Adipose tissue (tissue), 3 donors: Measurements from ENCODE around the gene PI4KB. TPM values are rescaled to one million over a fixed set of nuclear protein-coding genes. Genes with fewer than 3 reads are reported as not detected.
"Not testable (repeated sequence)": the region's sequence is repeated elsewhere in the genome, so short reads cannot be mapped to it uniquely, and the experiment has no call there.

Experiments
- H3K27ac ChIP-seq: one replicate; pipeline ENCODE4 v1.5.1; 2013; ENCODE audit warnings: low read depth, low read length
- WGBS, 3 donors: extraction: QIAGEN DNeasy Blood & Tissue Kit; methylation state at CpG; one replicate each; pipeline ENCODE4 v1.1.7; 2013; 5-methylcytosine and 5-hydroxymethylcytosine counted together
- polyA plus RNA-seq, 3 donors: library from polyadenylated mRNA; stranded (reverse); fragments of 200-250 nt; gene quantifications; one replicate each; pipeline ENCODE4 v1.2.3, GENCODE V29; 2013
- donor health status: healthy with polysubstance abuse.
- donor health status: Bipolar disorder and iron deficiency.
- donor health status: healthy.

Gene PI4KB
- polyA plus RNA-seq, 3 donors = 24.5 to 55.2 (median 46.7) TPM

GRCh38 chr1:151287767-151288500, 39.3 kb downstream of the PI4KB start:
- H3K27ac ChIP-seq = no peak overlapping the region
- 91 to 95% (median 93%) methylated on average over 21 to 22 of the region's 22 CpGs for WGBS, 3 donors

DNA sequence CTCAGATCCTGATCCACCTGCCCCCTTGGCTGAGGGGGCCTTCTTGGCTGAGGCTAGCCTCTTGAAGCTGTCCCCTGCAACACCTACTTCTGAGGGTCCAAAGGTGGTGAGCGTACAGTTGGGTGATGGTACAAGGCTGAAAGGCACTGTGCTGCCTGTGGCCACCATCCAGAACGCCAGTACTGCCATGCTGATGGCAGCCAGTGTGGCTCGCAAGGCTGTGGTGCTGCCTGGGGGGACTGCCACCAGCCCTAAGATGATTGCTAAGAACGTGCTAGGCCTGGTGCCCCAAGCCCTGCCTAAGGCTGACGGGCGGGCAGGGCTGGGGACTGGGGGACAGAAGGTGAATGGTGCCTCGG, 39.9 kb downstream of the PI4KB start:
- 93 to 95% (median 94%) methylated on average over 6 to 7 of the region's 7 CpGs for WGBS, 3 donors
- H3K27ac ChIP-seq = no peak overlapping the region

- no peak overlapping the region for H3K27ac ChIP-seq
- WGBS, 3 donors = 81 to 83% (median 83%) methylated on average over 10 of the region's 10 CpGs
Measured at GRCh38 chr1:151286619-151287340, 40.4 kb downstream of the PI4KB start.

GRCh38 chr1:151284013-151284577, 43.1 kb downstream of the PI4KB start:
- WGBS, 3 donors = 42 to 74% (median 73%) methylated on average over 2 of the region's 2 CpGs
- no peak overlapping the region for H3K27ac ChIP-seq

DNA sequence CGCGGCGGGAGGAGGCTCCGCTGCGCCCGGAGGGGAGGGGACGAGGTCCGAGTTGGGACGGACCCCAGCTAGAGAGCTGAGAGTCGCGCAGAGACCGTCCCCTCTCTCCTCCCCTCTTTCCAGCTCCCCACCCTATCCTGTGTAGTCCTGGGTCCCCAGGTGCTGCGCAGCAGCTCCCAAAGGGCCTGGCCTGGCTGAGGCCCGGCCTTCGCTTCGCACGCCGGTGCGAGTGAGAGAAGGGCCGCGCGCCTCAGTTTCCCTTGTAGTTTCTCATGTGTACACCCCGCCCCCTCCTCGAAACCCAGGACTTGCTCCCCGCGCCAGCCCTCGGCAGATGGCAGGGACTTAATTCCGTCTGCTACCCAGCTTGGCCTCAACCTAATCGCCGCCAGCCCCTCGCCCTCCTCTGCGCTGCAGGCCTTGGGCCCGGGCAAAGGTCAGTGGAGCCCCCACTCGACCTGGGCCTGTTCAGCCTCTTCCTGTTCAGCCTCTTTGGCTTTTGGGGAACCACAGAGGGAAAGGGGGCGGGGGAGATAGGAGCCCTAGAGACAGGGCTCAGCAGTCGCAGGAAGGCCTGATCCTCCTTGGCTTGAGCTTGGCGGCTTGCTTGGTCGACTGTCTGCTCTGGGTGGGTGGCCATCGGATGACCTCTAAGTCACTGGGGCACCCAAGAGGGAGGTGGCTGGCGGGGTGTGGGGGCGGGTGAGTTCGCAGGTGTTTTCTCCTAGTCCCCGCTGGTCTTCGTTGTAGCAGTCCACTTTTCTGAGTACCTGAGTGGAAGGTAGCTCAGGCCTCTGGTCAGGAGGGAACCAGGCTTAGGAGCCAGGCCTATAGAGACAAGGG, 44.1 kb downstream of the PI4KB start:
- WGBS, 3 donors = 5 to 8% (median 7%) methylated on average over 35 to 44 of the region's 44 CpGs
- peak overlapping the region; percentile 90 for H3K27ac ChIP-seq

GRCh38 chr1:151281969-151282882, 45.0 kb downstream of the PI4KB start, which contains the start of gene ZNF687:
TSS of gene ZNF687 (plus strand) at chr1:151282299. CDS start at chr1:151286292, 3,993 bp downstream.
- WGBS, 3 donors = 0% methylated on average over 65 to 74 of the region's 74 CpGs
- peak within 1 kb of the TSS; percentile 90 for H3K27ac ChIP-seq

DNA sequence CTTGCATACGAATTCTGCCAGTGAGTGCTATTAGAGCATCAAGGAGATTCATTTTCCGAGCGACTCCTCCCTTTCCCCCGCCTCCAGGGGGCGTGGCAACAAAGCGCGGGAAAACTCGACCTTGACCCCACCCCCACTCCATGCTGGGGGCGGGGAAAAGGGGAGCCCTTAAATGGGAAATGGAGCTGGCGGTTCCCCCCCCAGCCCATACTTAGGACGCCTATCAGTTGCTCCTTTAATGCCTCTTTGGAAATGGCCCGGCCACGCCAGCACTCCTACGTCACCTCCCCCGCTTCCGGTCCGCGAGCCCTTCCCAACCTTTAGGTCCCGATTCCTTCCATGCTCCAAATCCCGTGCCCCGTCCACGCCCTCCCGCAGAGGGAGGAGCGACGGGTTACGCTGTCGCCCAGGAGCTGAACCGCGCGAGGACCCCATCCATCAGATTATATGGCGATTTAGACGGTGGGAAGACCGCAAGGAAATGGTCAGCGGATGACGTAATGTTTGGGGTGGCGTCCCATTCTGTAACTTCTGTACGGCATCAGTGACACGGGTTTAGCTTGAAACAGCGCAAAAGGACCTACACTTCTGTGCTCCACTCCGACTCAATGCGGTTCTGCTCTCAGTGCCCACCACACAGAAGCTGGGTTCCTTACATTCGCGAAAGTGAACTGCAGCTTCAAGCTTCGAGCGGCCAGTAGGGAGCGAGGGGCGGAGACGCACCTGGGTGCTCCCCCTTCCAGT, 45.8 kb downstream of the PI4KB start:
- H3K27ac ChIP-seq = peak overlapping the region; percentile 71
- 0% methylated on average over 47 to 48 of the region's 48 CpGs for WGBS, 3 donors

- 47 to 72% (median 58%) methylated on average over 2 of the region's 2 CpGs for WGBS, 3 donors
- H3K27ac ChIP-seq = no peak overlapping the region
Measured at GRCh38 chr1:151277249-151277648, 50.0 kb downstream of the PI4KB start.

DNA sequence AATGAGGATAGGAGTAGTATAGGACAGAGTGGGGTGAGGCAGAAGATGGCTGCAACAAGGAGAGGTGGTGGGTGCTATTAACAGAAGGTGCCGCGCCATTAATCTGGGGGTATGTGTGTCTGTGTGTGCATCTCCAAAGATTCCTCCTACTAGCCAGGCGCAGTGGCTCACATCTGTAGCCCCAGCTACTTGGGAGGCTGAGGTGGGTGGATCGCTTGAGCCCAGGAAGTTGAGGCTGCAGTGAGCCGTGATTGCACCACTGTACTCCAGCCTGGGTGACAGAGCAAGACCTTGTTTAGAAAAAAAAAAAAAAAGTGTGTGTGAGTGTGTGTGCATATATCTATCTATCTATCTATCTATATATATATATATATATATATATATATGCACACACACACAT, 51.9 kb downstream of the PI4KB start:
- 77 to 90% (median 79%) methylated on average over 5 of the region's 5 CpGs for WGBS, 3 donors

DNA sequence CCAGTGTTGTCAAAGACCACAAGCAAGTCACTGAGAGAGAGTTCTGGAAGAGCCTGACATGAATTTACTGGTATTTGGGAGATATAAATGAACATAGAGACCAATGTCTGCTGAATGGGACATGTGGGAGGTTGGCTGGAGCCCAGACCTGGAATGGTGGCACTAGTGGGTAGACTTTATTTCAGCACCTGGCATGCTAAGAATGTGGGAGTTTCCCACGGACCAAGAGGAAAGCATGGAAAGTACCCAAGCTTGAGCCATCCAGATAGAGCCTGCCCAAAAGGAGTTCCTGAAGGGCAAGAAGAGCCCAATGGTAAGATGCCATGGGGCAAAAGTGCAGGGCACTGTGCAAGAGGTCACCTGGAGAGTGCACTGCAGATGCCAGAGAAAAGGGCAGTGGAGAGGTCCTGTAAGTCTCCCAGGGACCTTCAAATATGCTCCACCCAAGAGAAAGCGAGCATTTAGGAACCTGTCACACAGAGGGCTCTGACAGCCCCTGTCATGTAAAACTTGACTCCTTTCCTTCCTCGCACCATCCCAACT, 53.2 kb downstream of the PI4KB start:
- 81 to 89% (median 86%) methylated on average over 3 of the region's 3 CpGs for WGBS, 3 donors

More for the DNA sequence above, 51.9 kb downstream of the PI4KB start:
- H3K27ac ChIP-seq = not testable (repeated sequence)

DNA sequence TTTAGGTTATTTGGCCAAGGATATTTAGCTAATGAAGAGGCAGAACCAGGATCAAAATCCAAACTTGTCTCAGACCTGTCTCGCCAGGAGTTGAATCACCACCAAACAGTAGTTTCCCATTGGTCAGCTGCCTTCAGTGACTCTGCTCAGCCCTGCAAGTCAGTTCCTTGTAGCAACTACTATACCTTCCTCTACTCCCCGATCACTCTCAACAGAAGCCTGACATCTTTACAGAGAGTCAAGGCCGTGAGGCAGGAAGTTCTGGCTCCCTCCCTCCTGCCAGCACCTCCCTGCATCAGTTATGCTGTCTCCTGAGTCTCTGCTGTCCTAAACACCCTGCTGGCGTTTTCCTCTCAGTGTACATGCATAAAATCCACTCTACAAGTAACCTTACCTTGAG, 59.5 kb downstream of the PI4KB start:
- WGBS, 3 donors = 67 to 79% (median 70%) methylated on average over 4 of the region's 4 CpGs
- no peak overlapping the region for H3K27ac ChIP-seq

More for the DNA sequence above, 53.2 kb downstream of the PI4KB start:
- H3K27ac ChIP-seq = no peak overlapping the region

GRCh38 chr1:151266821-151267220, 60.4 kb downstream of the PI4KB start:
- 72 to 84% (median 77%) methylated on average over 8 of the region's 8 CpGs for WGBS, 3 donors
- H3K27ac ChIP-seq = no peak overlapping the region

DNA sequence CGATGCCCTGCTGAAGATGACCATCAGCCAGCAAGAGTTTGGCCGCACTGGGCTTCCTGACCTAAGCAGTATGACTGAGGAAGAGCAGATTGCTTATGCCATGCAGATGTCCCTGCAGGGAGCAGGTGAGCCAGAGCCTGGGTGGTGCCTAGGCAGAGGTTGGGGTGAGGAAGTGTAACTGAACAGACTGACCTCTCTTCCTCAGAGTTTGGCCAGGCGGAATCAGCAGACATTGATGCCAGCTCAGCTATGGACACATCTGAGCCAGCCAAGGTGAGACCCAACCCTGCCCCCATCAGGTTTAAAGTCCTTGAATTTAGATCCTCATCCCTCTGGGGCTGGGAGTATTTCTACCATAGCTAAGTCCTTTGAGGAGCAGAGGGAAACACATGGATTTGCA, 60.9 kb downstream of the PI4KB start:
- H3K27ac ChIP-seq = no peak overlapping the region
- 89 to 100% (median 96%) methylated on average over 2 to 3 of the region's 3 CpGs for WGBS, 3 donors

DNA sequence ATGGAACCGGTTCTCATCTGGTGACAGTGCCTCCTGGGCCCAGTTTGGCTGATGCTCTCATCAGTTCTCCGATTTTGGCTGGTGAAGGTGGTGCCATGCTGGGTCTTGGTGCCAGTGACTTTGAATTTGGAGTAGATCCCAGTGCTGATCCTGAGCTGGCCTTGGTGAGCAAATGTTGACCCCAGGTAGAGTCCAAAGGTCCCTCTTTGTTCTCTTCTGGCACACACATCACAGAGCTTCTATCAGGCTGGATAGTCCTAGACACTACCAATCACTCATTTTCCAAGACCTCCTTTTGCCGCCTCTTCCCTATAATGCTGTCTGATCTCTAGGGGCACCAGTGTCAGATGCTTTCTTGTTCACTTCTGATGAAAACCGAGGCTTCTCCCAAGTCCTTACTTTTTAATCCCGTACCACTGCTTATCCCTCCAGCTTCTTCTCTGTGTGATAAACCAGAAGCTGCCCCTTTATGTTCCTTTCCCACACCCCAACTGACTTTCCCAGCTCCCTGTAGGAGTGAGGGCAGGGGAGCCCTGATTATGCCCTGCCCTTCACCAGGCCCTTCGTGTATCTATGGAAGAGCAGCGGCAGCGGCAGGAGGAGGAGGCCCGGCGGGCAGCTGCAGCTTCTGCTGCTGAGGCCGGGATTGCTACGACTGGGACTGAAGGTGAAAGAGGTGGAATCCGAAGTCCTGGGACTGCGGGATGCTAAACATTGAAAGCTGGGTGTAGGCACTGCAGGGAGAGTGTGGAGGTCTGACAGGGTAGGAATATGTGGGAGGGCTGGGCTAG, 61.6 kb downstream of the PI4KB start:
- H3K27ac ChIP-seq = no peak overlapping the region
- 82 to 92% (median 84%) methylated on average over 14 of the region's 14 CpGs for WGBS, 3 donors

- WGBS, 3 donors = 86 to 97% (median 95%) methylated on average over 2 of the region's 2 CpGs
- no peak overlapping the region for H3K27ac ChIP-seq
Measured at GRCh38 chr1:151259351-151259750, 67.9 kb downstream of the PI4KB start.

DNA sequence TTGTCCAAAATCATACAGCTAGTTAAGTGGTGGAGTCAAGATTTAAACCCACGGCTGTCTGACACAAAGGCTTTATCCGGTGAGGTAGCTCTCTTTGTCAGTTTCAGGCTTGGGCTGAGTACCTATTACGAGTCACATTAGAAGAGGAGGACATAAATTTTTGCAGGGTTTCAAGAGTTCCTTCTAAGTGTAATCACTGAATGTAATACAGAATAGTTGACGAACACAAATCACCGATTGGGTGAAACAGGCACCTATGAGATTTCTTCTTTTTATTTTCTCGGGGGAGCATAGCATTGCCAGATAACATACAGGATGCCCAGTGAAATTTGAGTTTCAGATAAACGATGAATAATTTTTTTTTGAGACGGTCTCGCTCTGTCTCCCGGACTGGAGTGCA, 71.8 kb downstream of the PI4KB start:
- 15 to 42% (median 39%) methylated on average over 10 of the region's 10 CpGs for WGBS, 3 donors
- no peak overlapping the region for H3K27ac ChIP-seq
